ENCODE measurements around the gene KCTD13.

DNA sequence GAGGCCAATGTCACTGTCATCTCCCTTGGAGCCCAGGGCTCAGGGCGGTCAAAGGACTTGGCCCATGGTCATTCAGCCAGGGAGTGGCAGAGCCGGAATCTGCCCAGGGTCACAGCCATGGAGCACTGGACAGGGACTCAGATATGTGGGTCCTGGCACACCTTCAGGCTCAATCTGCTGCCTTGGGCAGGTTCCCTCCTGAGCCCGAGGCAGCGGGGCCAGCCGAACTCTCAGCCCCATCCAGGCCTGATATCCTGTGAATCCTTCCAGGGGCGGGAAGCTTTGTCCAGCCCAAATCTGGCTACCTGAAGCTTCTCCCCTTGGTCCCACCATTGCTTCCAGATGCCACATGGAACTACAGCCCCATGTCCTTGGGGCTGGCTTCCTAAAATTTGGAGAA, 50.8 kb downstream of the KCTD13 start:
- TF ChIP-seq, protein P1, sequence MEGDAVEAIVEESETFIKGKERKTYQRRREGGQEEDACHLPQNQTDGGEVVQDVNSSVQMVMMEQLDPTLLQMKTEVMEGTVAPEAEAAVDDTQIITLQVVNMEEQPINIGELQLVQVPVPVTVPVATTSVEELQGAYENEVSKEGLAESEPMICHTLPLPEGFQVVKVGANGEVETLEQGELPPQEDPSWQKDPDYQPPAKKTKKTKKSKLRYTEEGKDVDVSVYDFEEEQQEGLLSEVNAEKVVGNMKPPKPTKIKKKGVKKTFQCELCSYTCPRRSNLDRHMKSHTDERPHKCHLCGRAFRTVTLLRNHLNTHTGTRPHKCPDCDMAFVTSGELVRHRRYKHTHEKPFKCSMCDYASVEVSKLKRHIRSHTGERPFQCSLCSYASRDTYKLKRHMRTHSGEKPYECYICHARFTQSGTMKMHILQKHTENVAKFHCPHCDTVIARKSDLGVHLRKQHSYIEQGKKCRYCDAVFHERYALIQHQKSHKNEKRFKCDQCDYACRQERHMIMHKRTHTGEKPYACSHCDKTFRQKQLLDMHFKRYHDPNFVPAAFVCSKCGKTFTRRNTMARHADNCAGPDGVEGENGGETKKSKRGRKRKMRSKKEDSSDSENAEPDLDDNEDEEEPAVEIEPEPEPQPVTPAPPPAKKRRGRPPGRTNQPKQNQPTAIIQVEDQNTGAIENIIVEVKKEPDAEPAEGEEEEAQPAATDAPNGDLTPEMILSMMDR (IDR thresholded peaks at IDR 0.05): no peak
- TF ChIP-seq POLR2A (IDR thresholded peaks at IDR 0.05): no peak
